H1 (cell line): ENCODE results near the gene NFKB1. TPM values are rescaled to one million over a fixed set of nuclear protein-coding genes. Genes with fewer than 3 reads are reported as not detected.

Experiments used
- CTCF ChIA-PET: fragments of 300-600 bp; sonication (Branson Sonifier 250); formaldehyde crosslinking; loops from one replicate; lab custom pipeline; 2021; ENCODE audit not compliant: partially characterized antibody; lab: Charles Lee
- POLR2A ChIA-PET: fragments of 300-600 bp; sonication (Branson Sonifier 250); formaldehyde crosslinking; loops from one replicate; lab custom pipeline; 2021; ENCODE audit warnings: inconsistent platforms; ENCODE audit not compliant: partially characterized antibody; lab: Charles Lee
- DNase-seq, 2 experiments: peaks; one replicate each; pipeline versions ENCODE4 v3.0.0 to v3.0.0-alpha.2; 2010 to 2022; ENCODE audit warnings: low spot score in 2 of 2, low read depth in 1 of 2, mixed read lengths in 1 of 2
- FAIRE-seq: peaks from 2 replicates; lab custom pipeline; 2011; peaks lifted over from hg19 to GRCh38; lab: Jason Lieb, UNC
- H2AFZ ChIP-seq: 2 replicates; pipeline ENCODE4 v1.8.1; 2012; ENCODE audit warnings: low read length, inconsistent platforms
- H2AK5ac ChIP-seq: 2 replicates; pipeline ENCODE4 v1.6.1; 2013; ENCODE audit warnings: low read depth, low read length
- H2BK120ac ChIP-seq: replicated peaks from 2 replicates; pipeline ENCODE3; 2013; ENCODE audit warnings: low read depth, low read length, inconsistent platforms
- H2BK12ac ChIP-seq: 2 replicates; pipeline ENCODE4 v1.6.1; 2013; ENCODE audit warnings: low read depth, low read length
- H2BK15ac ChIP-seq: 2 replicates; pipeline ENCODE4 v1.6.1; 2013; ENCODE audit warnings: low read length
- H2BK20ac ChIP-seq: 2 replicates; pipeline ENCODE4 v1.6.1; 2013; ENCODE audit warnings: low read length
- H2BK5ac ChIP-seq: 2 replicates; pipeline ENCODE4 v1.6.1; 2013; ENCODE audit warnings: low read depth, low read length
- H3K14ac ChIP-seq: 2 replicates; pipeline ENCODE4 v1.6.1; 2013; ENCODE audit warnings: inconsistent platforms; ENCODE audit not compliant: insufficient read length
- H3K18ac ChIP-seq: 2 replicates; pipeline ENCODE4 v1.6.1; 2013; ENCODE audit warnings: low read length; ENCODE audit errors: extremely low read depth
- H3K23ac ChIP-seq: 2 replicates; pipeline ENCODE4 v1.6.1; 2013; ENCODE audit warnings: inconsistent platforms; ENCODE audit not compliant: insufficient read length
- H3K23me2 ChIP-seq: 2 replicates; pipeline ENCODE4 v1.6.1; 2013; ENCODE audit warnings: low read depth, low read length
- H3K27ac ChIP-seq: 2 replicates; pipeline ENCODE4 v1.6.1; 2011; ENCODE audit warnings: low read depth, low read length, inconsistent platforms
- H3K27me3 ChIP-seq, 4 experiments: replicated peaks in 1 of 4; 1 replicate in 1 of 4; 2 replicates in 3 of 4; pipeline versions ENCODE4 v1.6.1 to v1.8.1; 2011 to 2013; ENCODE audit warnings: low read length in 3 of 4, mild to moderate bottlenecking in 3 of 4, inconsistent platforms in 2 of 4, mixed read lengths in 2 of 4, moderate library complexity in 1 of 4; ENCODE audit not compliant: control insufficient read depth in 3 of 4, insufficient read depth in 3 of 4; ENCODE audit errors: extremely low read depth in 1 of 4
- H3K36me3 ChIP-seq, 4 experiments: 2 replicates each; pipeline versions ENCODE4 v1.6.1 to v1.8.1; 2011 to 2013; ENCODE audit warnings: mild to moderate bottlenecking in 4 of 4, low read length in 3 of 4, moderate library complexity in 2 of 4, control low read depth in 1 of 4, inconsistent platforms in 1 of 4; ENCODE audit not compliant: insufficient read depth in 4 of 4, control insufficient read depth in 2 of 4
- H3K4ac ChIP-seq: replicated peaks from 2 replicates; pipeline ENCODE3; 2013; ENCODE audit warnings: low read length, low read depth, mixed read lengths, inconsistent platforms; ENCODE audit not compliant: insufficient read length
- H3K4me1 ChIP-seq, 4 experiments: replicated peaks in 1 of 4; 1 replicate in 1 of 4; 2 replicates in 3 of 4; pipeline versions ENCODE4 v1.6.1 to v1.8.1; 2011 to 2013; ENCODE audit warnings: low read length in 3 of 4, inconsistent platforms in 2 of 4, mixed read lengths in 1 of 4; ENCODE audit not compliant: insufficient read depth in 4 of 4, control insufficient read depth in 3 of 4
- H3K4me2 ChIP-seq, 2 experiments: 2 replicates each; pipeline versions ENCODE4 v1.6.1 to v1.8.1; 2011 to 2013; ENCODE audit warnings: low read depth in 2 of 2, low read length in 2 of 2, control low read depth in 1 of 2, inconsistent platforms in 1 of 2, mild to moderate bottlenecking in 1 of 2; ENCODE audit not compliant: insufficient read depth in 1 of 2
- H3K4me3 ChIP-seq, 4 experiments: fragments of 200-600, 300-600 bp in 1 of 4; sonication (generic), shearing (Covaris generic), sonication (Bioruptor Twin) in 1 of 4; 2 replicates each; pipeline versions ENCODE4 v1.5.1 to v1.8.1; 2011 to 2016; ENCODE audit warnings: low read length in 4 of 4, low read depth in 3 of 4, control low read depth in 2 of 4, inconsistent platforms in 2 of 4, mild to moderate bottlenecking in 2 of 4, mixed read lengths in 1 of 4, moderate library complexity in 1 of 4; ENCODE audit not compliant: insufficient read depth in 2 of 4; ENCODE audit errors: extremely low read depth in 1 of 4
- H3K56ac ChIP-seq: replicated peaks from 2 replicates; pipeline ENCODE3; 2013; ENCODE audit warnings: low read depth, mild to moderate bottlenecking, mixed read lengths, low read length, inconsistent platforms; ENCODE audit not compliant: insufficient read length
- H3K79me1 ChIP-seq: 2 replicates; pipeline ENCODE4 v1.6.1; 2013; ENCODE audit warnings: low read depth, low read length, control low read depth
- H3K79me2 ChIP-seq, 2 experiments: 2 replicates each; pipeline versions ENCODE4 v1.6.1 to v1.8.1; 2012 to 2013; ENCODE audit warnings: low read length in 2 of 2, mild to moderate bottlenecking in 2 of 2, inconsistent platforms in 1 of 2; ENCODE audit not compliant: insufficient read depth in 2 of 2, control insufficient read depth in 1 of 2
- H3K9ac ChIP-seq, 4 experiments: replicated peaks in 1 of 4; 1 replicate in 1 of 4; 2 replicates in 3 of 4; pipeline versions ENCODE4 v1.6.1 to v1.8.1; 2011 to 2013; ENCODE audit warnings: low read depth in 3 of 4, low read length in 3 of 4, control low read depth in 2 of 4, mild to moderate bottlenecking in 2 of 4, moderate library complexity in 2 of 4, inconsistent platforms in 1 of 4; ENCODE audit errors: extremely low read depth in 1 of 4
- H3K9me3 ChIP-seq, 2 experiments: 2 replicates each; pipeline versions ENCODE4 v1.6.1 to v1.8.1; 2012 to 2013; ENCODE audit warnings: mild to moderate bottlenecking in 2 of 2, moderate library complexity in 2 of 2, control low read depth in 1 of 2, inconsistent platforms in 1 of 2, low read depth in 1 of 2, low read length in 1 of 2, mixed read lengths in 1 of 2; ENCODE audit not compliant: insufficient read depth in 2 of 2
- H4K20me1 ChIP-seq, 2 experiments: replicated peaks in 1 of 2; 2 replicates each; pipeline versions ENCODE3 to v1.8.1; 2011 to 2013; ENCODE audit warnings: inconsistent platforms in 2 of 2, low read length in 2 of 2, mild to moderate bottlenecking in 1 of 2; ENCODE audit not compliant: insufficient read depth in 2 of 2, control insufficient read depth in 1 of 2
- H4K5ac ChIP-seq: 2 replicates; pipeline ENCODE4 v1.6.1; 2013; ENCODE audit warnings: low read length, low read depth, mixed read lengths, inconsistent platforms; ENCODE audit not compliant: insufficient read length
- H4K8ac ChIP-seq: 2 replicates; pipeline ENCODE4 v1.8.0; 2013; ENCODE audit warnings: mild to moderate bottlenecking, moderate library complexity, low read length, inconsistent platforms; ENCODE audit not compliant: insufficient read depth; ENCODE audit errors: extremely low read depth
- H4K91ac ChIP-seq: replicated peaks from 2 replicates; pipeline ENCODE3; 2013; ENCODE audit warnings: low read length, mixed read lengths, inconsistent platforms; ENCODE audit not compliant: insufficient read length
- ASH2L ChIP-seq: fragments of 200-600, 300-600 bp; sonication (generic); IDR thresholded peaks from one replicate; pipeline ENCODE4 v1.7.1; 2017; ENCODE audit warnings: low read length
- EGR1 ChIP-seq: IDR thresholded peaks from 2 replicates; pipeline ENCODE4 v1.6.1; 2011; ENCODE audit warnings: low read depth, low read length, borderline replicate concordance
- KDM4A ChIP-seq: IDR thresholded peaks from one replicate; pipeline ENCODE4 v1.7.1; 2012; ENCODE audit warnings: low read depth, mild to moderate bottlenecking, moderate library complexity, low read length, inconsistent platforms; ENCODE audit not compliant: severe bottlenecking
- PHF8 ChIP-seq: fragments of 200-600 bp; sonication (generic); conservative IDR thresholded peaks from 2 replicates; pipeline ENCODE4 v1.7.1; 2012; ENCODE audit warnings: low read depth, mild to moderate bottlenecking, inconsistent platforms, low read length, moderate library complexity
- RXRA ChIP-seq: IDR thresholded peaks from 2 replicates; pipeline ENCODE4 v1.6.1; 2011; ENCODE audit warnings: low read depth, mild to moderate bottlenecking, low read length, moderate library complexity; ENCODE audit not compliant: insufficient read depth
- SIN3A ChIP-seq, 2 experiments: IDR thresholded peaks in 1 of 2; conservative IDR thresholded peaks in 1 of 2; 2 replicates each; pipeline ENCODE4 v1.6.1; 2011 to 2012; ENCODE audit warnings: low read length in 2 of 2, improper control_type of control experiment in 1 of 2, low read depth in 1 of 2, mild to moderate bottlenecking in 1 of 2
- SUZ12 ChIP-seq: fragments of 200-600 bp; sonication (generic); IDR thresholded peaks from 2 replicates; pipeline ENCODE4 v1.6.1; 2012; ENCODE audit warnings: mild to moderate bottlenecking, inconsistent platforms, low read length, moderate library complexity, mixed read lengths
- WGBS, 2 experiments: shearing (Covaris generic) in 1 of 2; methylation state at CpG; one replicate each; pipeline versions ENCODE4 v1.1.6 to v1.1.7; 2013 to 2015; ENCODE audit warnings: low lambda C conversion rate in 2 of 2, mixed read lengths in 2 of 2, inconsistent platforms in 1 of 2, low coverage in 1 of 2, missing lambda C conversion rate in 1 of 2; ENCODE audit not compliant: insufficient replicate concordance in 2 of 2, insufficient coverage in 1 of 2, insufficient read length in 1 of 2; ENCODE audit errors: extremely low coverage in 1 of 2, missing lambda C conversion rate in 1 of 2; 5-methylcytosine and 5-hydroxymethylcytosine counted together
- long read RNA-seq, 2 experiments: library from RNA in 1 of 2; library from capped mRNA in 1 of 2; stranded (forward); transcript quantifications; one replicate each; pipeline ENCODE4 v2.0.0, GENCODE V29; 2021; ENCODE audit warnings: inconsistent platforms in 1 of 2
- polyA minus RNA-seq, 3 experiments: library from RNA; depleted of rRNA, polyadenylated mRNA; stranded (reverse); fragments of >200 nt; gene quantifications; 1 replicate in 2 of 3; 2 replicates in 1 of 3; pipeline ENCODE4 v1.2.3, GENCODE V29; 2011
- polyA plus RNA-seq, 7 experiments: library from polyadenylated mRNA; depleted of rRNA in 3 of 7; stranded (reverse) in 5 of 7; unstranded in 2 of 7; fragments of >200 nt in 5 of 7; fragments of 200-250 nt in 2 of 7; gene quantifications; 1 replicate in 5 of 7; 2 replicates in 1 of 7; 4 replicates in 1 of 7; pipeline versions ENCODE4 v1.2.1 to v1.2.3, GENCODE V29; 2011 to 2013; ENCODE audit warnings: missing spikeins in 2 of 7, mixed read lengths in 2 of 7
- total RNA-seq: library from RNA; stranded (reverse); fragmentation: NEBNext Ultra II Directional; extraction: Animal tissue kit (Norgen Biotek cat#: 25700); gene quantifications from 2 replicates; pipeline ENCODE4 v1.2.1, GENCODE V29; 2021

The NFKB1 gene
- 6.2 and 6.8 TPM in 2 replicates for total RNA-seq
- polyA plus RNA-seq (2011; rRNA removed) = 2.4 and 2.9 TPM in 2 replicates
- 2.8 TPM for polyA plus RNA-seq (2011; cell fraction: cytosol; rRNA removed)
- 3.1 TPM for polyA plus RNA-seq (2011; cell fraction: nucleus; rRNA removed)
- 4.7 to 5.3 TPM (median 5.0 TPM) in 4 replicates for polyA plus RNA-seq (2012, experiment 1 of 2)
- 2.0 TPM for polyA plus RNA-seq (2012, experiment 2 of 2)
- 3.2 TPM for polyA plus RNA-seq (2013, experiment 1 of 2)
- 3.7 TPM for polyA plus RNA-seq (2013, experiment 2 of 2)
- 4.4 and 6.4 TPM in 2 replicates for polyA minus RNA-seq (2011; rRNA and poly(A)+ RNA removed)
- 4.0 TPM for polyA minus RNA-seq (2011; cell fraction: cytosol; rRNA and poly(A)+ RNA removed)
- polyA minus RNA-seq (2011; cell fraction: nucleus; rRNA and poly(A)+ RNA removed) = 2.8 TPM
- long read RNA-seq, experiment 1, partial matches to known transcripts = 7 of 9 reads
- long read RNA-seq, experiment 1, other reads (novel, unspliced or antisense) = 2 of 9 reads
- long read RNA-seq, experiment 2, partial matches to known transcripts = 1 of 1 reads
- long read RNA-seq, experiment 2, other reads (novel, unspliced or antisense) = 0 of 1 reads

- peak within 1 kb of the TSS; percentile 61 to 96 (median 78) for H3K4me3 ChIP-seq
- no peak within 1 kb of the TSS for H3K23ac ChIP-seq
- H3K36me3 ChIP-seq = no peaks in the 10 kb centered on the region
- peak within 1 kb of the TSS; percentile 86; the same call in 1 of the 2 replicates for H2BK12ac ChIP-seq
- H2BK20ac ChIP-seq = no peak within 1 kb of the TSS
- no peak within 1 kb of the TSS for H3K14ac ChIP-seq
- DNase-seq (no peak), FAIRE-seq (no peak)
- no peak within 1 kb of the TSS for H2AK5ac ChIP-seq
- peak within 1 kb of the TSS; percentile 39 to 80 (median 58); a peak in 5 of 7 replicates for H3K9ac ChIP-seq
- no peak within 1 kb of the TSS for H3K27ac ChIP-seq
- POLR2A ChIA-PET = interaction anchor here (1.5 kb wide), 1 partner anchor 327 kb away, joined by 7 read pairs; the partner anchor contains the start of gene UBE2D3
- peaks cover 0 to 6% (median 4%) of the 10 kb centered on the region in 4 experiments; a peak in 2 of 7 replicates for H3K27me3 ChIP-seq
- peak within 1 kb of the TSS; percentile 65 for H4K8ac ChIP-seq
- WGBS, 2 experiments = 12% methylated on average over 28 of the region's 63 CpGs; no CpG with 5 or more reads in 1 of the 2 experiments
- H2BK5ac ChIP-seq = no peak within 1 kb of the TSS; the same call in 1 of the 2 replicates
- H3K4me1 ChIP-seq = no peaks in the 10 kb centered on the region
- peak within 1 kb of the TSS; percentile 82 to 87 for H3K4me2 ChIP-seq
- H3K79me1 ChIP-seq = no peaks in the 10 kb centered on the region
- no peak within 1 kb of the TSS for H2BK120ac ChIP-seq
- no peak within 1 kb of the TSS for H4K91ac ChIP-seq
- peak within 1 kb of the TSS; percentile 62 for H3K18ac ChIP-seq
- peak within 1 kb of the TSS; percentile 86 for H2AFZ ChIP-seq
- CTCF ChIA-PET = interaction anchor here (0.8 to 1.6 kb wide), 7 partner anchors 11 to 162 kb away, joined by 3 to 6 read pairs (median 4); no protein-coding TSS in a partner anchor
- no peaks in the 10 kb centered on the region for H3K9me3 ChIP-seq
- peaks cover 5% of the 10 kb centered on the region; the same call in 1 of the 2 replicates for H3K23me2 ChIP-seq
- H3K56ac ChIP-seq = peak within 1 kb of the TSS; percentile 53
- H4K5ac ChIP-seq = no peak within 1 kb of the TSS
- H4K20me1 ChIP-seq = no peaks in the 10 kb centered on the region
- TF ChIP-seq SIN3A (conservative IDR thresholded peaks at IDR 0.05 in 1 of 2, IDR thresholded peaks at IDR 0.05 in 1 of 2; ENCODE audit: low read depth in 1 of 2, low read length in 2 of 2) (no peak; a peak in 2 of 4 replicates), EGR1 (no peak), KDM4A (peak; percentile 30), SUZ12 (0 out of 2 replicates have a peak, but pooled peaks have one; percentile 12), RXRA (no peak), PHF8 (peak; percentile 31; the same call in 1 of the 2 replicates), ASH2L (peak; percentile 35)
- H3K4ac ChIP-seq = peak within 1 kb of the TSS; percentile 16
- H3K79me2 ChIP-seq = no peaks in the 10 kb centered on the region
- no peak within 1 kb of the TSS for H2BK15ac ChIP-seq
These were observed at the start of gene NFKB1 for GRCh38 chr4:102500696-102501446. NFKB1 (plus strand) TSS chr4:102501359; CDS start chr4:102525519, 24,160 bp downstream.
